ENCODE measurements around the gene GALNT11. TPM values are rescaled to one million over a fixed set of nuclear protein-coding genes. Genes with fewer than 3 reads are reported as not detected.

Gene GALNT11
- total RNA-seq, 1 experiment from 2014 or later, result 24.1 TPM

DNA sequence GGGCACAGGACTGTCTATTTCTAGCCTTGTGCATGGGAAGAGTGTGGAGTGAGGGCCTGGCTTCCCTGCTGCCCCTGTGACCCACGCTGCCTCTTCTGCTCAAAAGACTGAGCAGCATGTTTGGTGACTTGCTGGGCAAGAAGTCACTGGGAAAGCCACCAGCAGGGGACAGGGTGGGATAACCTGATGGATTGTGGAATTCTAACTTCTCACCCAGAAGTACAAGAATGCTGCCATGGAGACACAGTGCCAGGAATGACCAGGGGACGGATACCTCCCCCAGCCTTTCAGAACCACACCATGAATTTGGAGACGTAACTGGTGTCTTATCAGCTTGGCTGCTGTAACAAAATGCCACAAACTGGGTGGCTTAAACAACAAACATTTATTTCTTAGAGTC, 40.9 kb upstream of the GALNT11 start:
- Histone ChIP-seq H2BK20ac (ENCODE audit: low read depth, low read length, poor library complexity, severe bottlenecking) (no peak overlapping the region), H2BK120ac (ENCODE audit: low read depth, low read length, poor library complexity, severe bottlenecking) (no peak overlapping the region), H4K5ac (ENCODE audit: insufficient read length, low read depth, low read length) (no peak overlapping the region), H3K4me2 (ENCODE audit: insufficient read depth, insufficient read length, low read length) (no peak overlapping the region), H3K23me2 (ENCODE audit: insufficient read length, low read depth, low read length, poor library complexity, severe bottlenecking) (no peaks in the 10 kb centered on the region), H3K18ac (ENCODE audit: insufficient read length, low read depth, low read length) (no peak overlapping the region), H2AFZ (ENCODE audit: low read length) (no peak overlapping the region), H4K20me1 (ENCODE audit: control insufficient read depth, insufficient read depth, insufficient read length) (no peaks in the 10 kb centered on the region), H2AK5ac (ENCODE audit: insufficient read length, low read length) (no peak overlapping the region), H3K79me2 (ENCODE audit: insufficient read depth, low read length) (no peaks in the 10 kb centered on the region), H3K4me1 (ENCODE audit: insufficient read depth, low read length) (no peaks in the 10 kb centered on the region), H2BK15ac (ENCODE audit: low read depth, low read length) (no peak overlapping the region), H3K9me3 (ENCODE audit: control insufficient read depth, low read depth, low read length) (no peaks in the 10 kb centered on the region), H3K14ac (ENCODE audit: insufficient read depth, low read length) (no peak overlapping the region), H3K23ac (ENCODE audit: insufficient read length, low read depth, low read length) (no peak overlapping the region), H3K9ac (ENCODE audit: extremely low read depth, insufficient read length, low read length) (no peak overlapping the region), H3K4ac (ENCODE audit: low read depth, low read length) (no peak overlapping the region), H4K91ac (ENCODE audit: insufficient read length, low read depth, low read length) (no peak overlapping the region), H3T11ph (ENCODE audit: low read length) (no peak overlapping the region), H2BK12ac (ENCODE audit: insufficient read length, low read depth, low read length) (no peak overlapping the region), H2BK5ac (ENCODE audit: insufficient read length, low read length) (no peak overlapping the region), H3K27ac (ENCODE audit: insufficient read length, low read depth, low read length) (no peak overlapping the region), H3K79me1 (ENCODE audit: insufficient read depth, low read depth, low read length, poor library complexity, severe bottlenecking) (no peaks in the 10 kb centered on the region), H4K8ac (replicated peaks; ENCODE audit: insufficient read length, low read depth, low read length) (no peak overlapping the region), H3K56ac (ENCODE audit: insufficient read length, low read depth, low read length) (no peak overlapping the region), H3K27me3 (ENCODE audit: insufficient read depth, low read length) (no peaks in the 10 kb centered on the region)
- no peak for DNase-seq
- Mint-ChIP-seq H3K4me3 (no peak overlapping the region), H3K4me1 (peaks cover 3 to 10% of the 10 kb centered on the region in 2 experiments; a peak in 3 of 4 replicates), H3K36me3 (ENCODE audit: insufficient read depth in 1 of 3, low read depth in 3 of 3) (no peaks in the 10 kb centered on the region), H3K9me3 (no peaks in the 10 kb centered on the region), H3K27me3 (ENCODE audit: low read depth) (no peaks in the 10 kb centered on the region; the same call in 1 of the 2 replicates), H3K27ac (no peak overlapping the region)
- WGBS (ENCODE audit: extremely low coverage, insufficient read length, low lambda C conversion rate), result no CpG with 5 or more reads among the region's 3 CpGs
- TF ChIP-seq, protein P1, sequence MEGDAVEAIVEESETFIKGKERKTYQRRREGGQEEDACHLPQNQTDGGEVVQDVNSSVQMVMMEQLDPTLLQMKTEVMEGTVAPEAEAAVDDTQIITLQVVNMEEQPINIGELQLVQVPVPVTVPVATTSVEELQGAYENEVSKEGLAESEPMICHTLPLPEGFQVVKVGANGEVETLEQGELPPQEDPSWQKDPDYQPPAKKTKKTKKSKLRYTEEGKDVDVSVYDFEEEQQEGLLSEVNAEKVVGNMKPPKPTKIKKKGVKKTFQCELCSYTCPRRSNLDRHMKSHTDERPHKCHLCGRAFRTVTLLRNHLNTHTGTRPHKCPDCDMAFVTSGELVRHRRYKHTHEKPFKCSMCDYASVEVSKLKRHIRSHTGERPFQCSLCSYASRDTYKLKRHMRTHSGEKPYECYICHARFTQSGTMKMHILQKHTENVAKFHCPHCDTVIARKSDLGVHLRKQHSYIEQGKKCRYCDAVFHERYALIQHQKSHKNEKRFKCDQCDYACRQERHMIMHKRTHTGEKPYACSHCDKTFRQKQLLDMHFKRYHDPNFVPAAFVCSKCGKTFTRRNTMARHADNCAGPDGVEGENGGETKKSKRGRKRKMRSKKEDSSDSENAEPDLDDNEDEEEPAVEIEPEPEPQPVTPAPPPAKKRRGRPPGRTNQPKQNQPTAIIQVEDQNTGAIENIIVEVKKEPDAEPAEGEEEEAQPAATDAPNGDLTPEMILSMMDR (conservative IDR thresholded peaks at IDR 0.05), result no peak
